OCI-LY1 (cell line): ENCODE results near the gene FN3K.

ENCODE experiments used
- H2AFZ ChIP-seq: fragments of 200-600 bp; sonication (generic), shearing (Covaris generic); 2 replicates; pipeline ENCODE4 v1.6.0; 2014; ENCODE audit warnings: antibody characterized with exemption, mild to moderate bottlenecking, low read length
- H3F3A ChIP-seq: fragments of 200-600 bp; sonication (generic), shearing (Covaris generic); 2 replicates; pipeline ENCODE4 v1.6.0; 2014; ENCODE audit warnings: mild to moderate bottlenecking, antibody characterized with exemption, low read length, moderate library complexity; ENCODE audit not compliant: insufficient read depth
- H3K27ac ChIP-seq: fragments of 200-600 bp; sonication (generic); 2 replicates; pipeline ENCODE4 v1.5.1; 2014; ENCODE audit warnings: low read length, mixed run types, mild to moderate bottlenecking, low read depth; ENCODE audit not compliant: poor library complexity, severe bottlenecking
- H3K27me3 ChIP-seq: fragments of 200-600 bp; sonication (generic); 2 replicates; pipeline ENCODE4 v1.6.0; 2014; ENCODE audit warnings: antibody characterized with exemption, mild to moderate bottlenecking, low read length, moderate library complexity; ENCODE audit not compliant: insufficient read depth
- H3K36me3 ChIP-seq: fragments of 200-600 bp; sonication (generic); 2 replicates; pipeline ENCODE4 v1.6.1; 2014; ENCODE audit warnings: mild to moderate bottlenecking, antibody characterized with exemption, low read length, moderate library complexity, mixed read lengths; ENCODE audit not compliant: insufficient read depth
- H3K4me1 ChIP-seq: fragments of 200-600 bp; sonication (generic); 2 replicates; pipeline ENCODE4 v1.5.1; 2014; ENCODE audit warnings: mild to moderate bottlenecking, low read length, moderate library complexity; ENCODE audit not compliant: insufficient read depth, severe bottlenecking
- H3K4me2 ChIP-seq: fragments of 200-600 bp; sonication (generic), shearing (Covaris generic); 2 replicates; pipeline ENCODE4 v1.6.1; 2014; ENCODE audit warnings: low read length
- H3K4me3 ChIP-seq: fragments of 200-600 bp; sonication (generic); 2 replicates; pipeline ENCODE4 v1.5.1; 2014; ENCODE audit warnings: low read length, low read depth, mild to moderate bottlenecking, mixed read lengths; ENCODE audit not compliant: poor library complexity, severe bottlenecking
- H3K79me2 ChIP-seq: fragments of 200-600 bp; shearing (Covaris generic); 2 replicates; pipeline ENCODE4 v1.6.1; 2016; ENCODE audit warnings: mixed run types, low read length, mixed read lengths; ENCODE audit not compliant: insufficient read depth
- H3K9ac ChIP-seq: fragments of 200-600 bp; sonication (generic), shearing (Covaris generic); 2 replicates; pipeline ENCODE4 v1.6.1; 2014; ENCODE audit warnings: mild to moderate bottlenecking, low read length, mixed read lengths
- H3K9me2 ChIP-seq: fragments of 200-600 bp; sonication (generic), shearing (Covaris generic); 2 replicates; pipeline ENCODE4 v1.6.1; 2014; ENCODE audit warnings: low read depth, mild to moderate bottlenecking, low read length, mixed read lengths
- H3K9me3 ChIP-seq: fragments of 200-600 bp; shearing (Covaris generic); 2 replicates; pipeline ENCODE4 v1.6.1; 2014; ENCODE audit warnings: low read length, mixed read lengths
- H4K20me1 ChIP-seq: fragments of 200-600 bp; sonication (generic), shearing (Covaris generic); 2 replicates; pipeline ENCODE4 v1.6.0; 2016; ENCODE audit warnings: mild to moderate bottlenecking, low read length; ENCODE audit not compliant: insufficient read depth
- CTCF ChIP-seq: fragments of 200-600 bp; sonication (generic), shearing (Covaris generic); IDR thresholded peaks from 2 replicates; pipeline ENCODE4 v1.5.1; 2017; ENCODE audit warnings: mild to moderate bottlenecking, antibody characterized with exemption, low read length, moderate library complexity, mixed read lengths
- EZH2 ChIP-seq: fragments of 200-600 bp; sonication (generic), shearing (Covaris generic); IDR thresholded peaks from 2 replicates; pipeline ENCODE4 v1.8.0; 2017; ENCODE audit warnings: borderline replicate concordance, mixed run types, mild to moderate bottlenecking, antibody characterized with exemption, low read length, moderate library complexity, mixed read lengths

Gene FN3K

DNA sequence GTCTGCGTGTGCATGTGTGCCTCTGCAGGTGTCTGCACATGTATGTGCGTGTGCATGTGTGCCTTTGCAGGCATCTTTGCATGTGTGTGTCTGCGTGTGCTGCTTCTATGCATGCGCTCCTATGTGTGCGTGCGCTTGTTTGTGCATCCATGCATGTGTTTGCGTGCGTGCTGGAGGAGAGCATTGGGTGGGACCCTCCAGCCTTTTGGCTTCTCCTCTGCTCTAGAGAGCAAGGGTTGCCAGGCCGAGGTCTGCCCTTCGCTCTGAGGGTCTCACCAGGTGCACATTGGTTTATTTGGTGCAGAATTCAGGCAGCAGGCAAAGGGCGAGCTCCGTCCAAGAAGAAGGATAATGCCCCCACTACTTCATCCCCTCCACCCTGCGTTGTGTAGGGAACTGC, 35.9 kb upstream of the FN3K start:
- Histone ChIP-seq H3K27me3 (peaks cover 9% of the 10 kb centered on the region; the same call in 1 of the 2 replicates), H4K20me1 (no peaks in the 10 kb centered on the region), H3K9me3 (peaks cover 7% of the 10 kb centered on the region), H3K9me2 (no peaks in the 10 kb centered on the region), H3K9ac (no peak overlapping the region), H3K27ac (no peak overlapping the region), H2AFZ (no peak overlapping the region), H3K4me1 (peaks cover 14% of the 10 kb centered on the region), H3F3A (no peaks in the 10 kb centered on the region), H3K4me2 (no peak overlapping the region), H3K36me3 (peaks cover 4% of the 10 kb centered on the region; the same call in 1 of the 2 replicates), H3K79me2 (no peaks in the 10 kb centered on the region), H3K4me3 (no peak overlapping the region)
- TF ChIP-seq CTCF (no peak), EZH2 (no peak)

GRCh38 chr17:82702231-82702927, 33.0 kb upstream of the FN3K start:
- Histone ChIP-seq H3K9me2 (no peaks in the 10 kb centered on the region), H3K9me3 (no peaks in the 10 kb centered on the region), H3K4me1 (peaks cover 14% of the 10 kb centered on the region), H3K36me3 (no peaks in the 10 kb centered on the region), H3K4me3 (no peak overlapping the region), H3K79me2 (no peaks in the 10 kb centered on the region), H2AFZ (no peak overlapping the region), H4K20me1 (no peaks in the 10 kb centered on the region), H3K9ac (no peak overlapping the region), H3K27me3 (peaks cover 10% of the 10 kb centered on the region; the same call in 1 of the 2 replicates), H3K4me2 (no peak overlapping the region), H3K27ac (no peak overlapping the region), H3F3A (no peaks in the 10 kb centered on the region)
- TF ChIP-seq EZH2 (no peak), CTCF (no peak)

GRCh38 chr17:82703036-82703745, 32.2 kb upstream of the FN3K start:
- H3K9me2 ChIP-seq, result no peaks in the 10 kb centered on the region
- H3F3A ChIP-seq, result no peaks in the 10 kb centered on the region
- H3K36me3 ChIP-seq, result no peaks in the 10 kb centered on the region
- no peaks in the 10 kb centered on the region for H3K9me3 ChIP-seq
- no peak overlapping the region for H2AFZ ChIP-seq
- H3K9ac ChIP-seq, result no peak overlapping the region
- H3K4me2 ChIP-seq, result no peak overlapping the region
- H4K20me1 ChIP-seq, result no peaks in the 10 kb centered on the region
- H3K79me2 ChIP-seq, result no peaks in the 10 kb centered on the region
- no peak for TF ChIP-seq EZH2
- no peak for TF ChIP-seq CTCF
- H3K27me3 ChIP-seq, result peaks cover 10% of the 10 kb centered on the region; the same call in 1 of the 2 replicates
- H3K4me3 ChIP-seq, result no peak overlapping the region
- no peak overlapping the region for H3K27ac ChIP-seq
- H3K4me1 ChIP-seq, result peaks cover 9% of the 10 kb centered on the region
